DOHH2 (cell line): Measurements from ENCODE around the gene EPHA6.

Experiments
- CTCF ChIP-seq: fragments of 200-600 bp; sonication (generic); IDR thresholded peaks from one replicate; pipeline ENCODE4 v1.5.1; 2014; ENCODE audit warnings: antibody characterized with exemption, mild to moderate bottlenecking, low read depth, low read length; ENCODE audit not compliant: poor library complexity, severe bottlenecking
- EZH2phosphoT487 ChIP-seq: fragments of 200-600 bp; sonication (generic); IDR thresholded peaks from 2 replicates; pipeline ENCODE4 v1.6.1; 2017; ENCODE audit warnings: borderline replicate concordance, mild to moderate bottlenecking, antibody characterized with exemption, low read length, moderate library complexity, mixed read lengths

DNA sequence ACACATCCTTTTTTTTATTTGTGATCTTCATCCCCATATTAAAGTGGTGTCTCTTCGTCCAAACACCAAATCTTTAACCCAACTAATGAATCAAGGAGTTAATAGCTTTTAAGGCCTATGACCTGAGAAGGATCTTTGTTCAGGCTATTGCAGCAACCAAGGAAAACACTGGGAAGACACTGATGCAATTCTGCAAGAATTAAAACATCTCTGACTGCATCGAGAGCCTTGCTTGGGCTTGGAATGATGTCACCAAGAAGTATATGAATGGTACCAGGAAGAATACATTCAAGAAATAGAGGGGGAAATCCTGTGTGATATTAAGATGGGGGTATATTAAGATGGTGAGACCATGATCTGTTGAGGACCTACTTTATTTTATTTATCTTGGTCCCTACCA, 736.0 kb downstream of the EPHA6 start:
- TF ChIP-seq CTCF, result no peak
- no peak for TF ChIP-seq EZH2phosphoT487
